ENCODE results near the gene CUL2.

Gene CUL2

DNA sequence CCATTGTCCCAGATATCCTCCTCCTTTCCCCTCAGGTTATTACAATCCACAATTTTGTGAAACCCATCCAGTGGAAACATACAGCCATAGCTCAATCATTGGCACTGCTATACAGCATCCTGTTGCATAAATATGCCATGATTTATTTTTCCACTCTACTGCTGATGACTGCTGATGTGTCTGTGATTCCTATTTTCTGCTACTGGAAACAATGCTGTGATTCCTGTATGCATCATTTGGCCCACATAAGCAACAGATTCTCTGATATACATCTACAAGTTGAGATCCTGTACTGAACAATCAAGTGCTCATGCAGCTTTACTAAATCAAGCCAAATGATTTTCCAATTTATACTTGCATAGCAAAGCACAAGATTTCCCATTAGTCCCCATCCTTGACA, 39.6 kb downstream of the CUL2 start:
- no peak for TF ChIP-seq FOXP2 (optimal IDR thresholded peaks at IDR 0.05; ENCODE audit: borderline replicate concordance, extremely low read depth, extremely low read length, insufficient read depth)
- no peak for TF ChIP-seq TAF1 (IDR thresholded peaks at IDR 0.05; ENCODE audit: borderline replicate concordance, insufficient read depth, low read length)
- no peak for TF ChIP-seq POLR2AphosphoS5 (IDR thresholded peaks at IDR 0.05; ENCODE audit: low read depth, low read length)
- no peak for TF ChIP-seq SIN3A (IDR thresholded peaks at IDR 0.05; ENCODE audit: borderline replicate concordance, insufficient read depth, low read length)
- TF ChIP-seq, protein P1, sequence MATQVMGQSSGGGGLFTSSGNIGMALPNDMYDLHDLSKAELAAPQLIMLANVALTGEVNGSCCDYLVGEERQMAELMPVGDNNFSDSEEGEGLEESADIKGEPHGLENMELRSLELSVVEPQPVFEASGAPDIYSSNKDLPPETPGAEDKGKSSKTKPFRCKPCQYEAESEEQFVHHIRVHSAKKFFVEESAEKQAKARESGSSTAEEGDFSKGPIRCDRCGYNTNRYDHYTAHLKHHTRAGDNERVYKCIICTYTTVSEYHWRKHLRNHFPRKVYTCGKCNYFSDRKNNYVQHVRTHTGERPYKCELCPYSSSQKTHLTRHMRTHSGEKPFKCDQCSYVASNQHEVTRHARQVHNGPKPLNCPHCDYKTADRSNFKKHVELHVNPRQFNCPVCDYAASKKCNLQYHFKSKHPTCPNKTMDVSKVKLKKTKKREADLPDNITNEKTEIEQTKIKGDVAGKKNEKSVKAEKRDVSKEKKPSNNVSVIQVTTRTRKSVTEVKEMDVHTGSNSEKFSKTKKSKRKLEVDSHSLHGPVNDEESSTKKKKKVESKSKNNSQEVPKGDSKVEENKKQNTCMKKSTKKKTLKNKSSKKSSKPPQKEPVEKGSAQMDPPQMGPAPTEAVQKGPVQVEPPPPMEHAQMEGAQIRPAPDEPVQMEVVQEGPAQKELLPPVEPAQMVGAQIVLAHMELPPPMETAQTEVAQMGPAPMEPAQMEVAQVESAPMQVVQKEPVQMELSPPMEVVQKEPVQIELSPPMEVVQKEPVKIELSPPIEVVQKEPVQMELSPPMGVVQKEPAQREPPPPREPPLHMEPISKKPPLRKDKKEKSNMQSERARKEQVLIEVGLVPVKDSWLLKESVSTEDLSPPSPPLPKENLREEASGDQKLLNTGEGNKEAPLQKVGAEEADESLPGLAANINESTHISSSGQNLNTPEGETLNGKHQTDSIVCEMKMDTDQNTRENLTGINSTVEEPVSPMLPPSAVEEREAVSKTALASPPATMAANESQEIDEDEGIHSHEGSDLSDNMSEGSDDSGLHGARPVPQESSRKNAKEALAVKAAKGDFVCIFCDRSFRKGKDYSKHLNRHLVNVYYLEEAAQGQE (IDR thresholded peaks at IDR 0.05; ENCODE audit: insufficient read depth in 1 of 2, low read depth in 2 of 2, low read length in 2 of 2): no peak

GRCh38 chr10:35046074-35046473, 44.1 kb downstream of the CUL2 start:
- TF ChIP-seq, protein P1 (IDR thresholded peaks at IDR 0.05; ENCODE audit: insufficient read depth in 1 of 2, low read depth in 2 of 2, low read length in 2 of 2): no peak
- TF ChIP-seq POLR2AphosphoS5 (IDR thresholded peaks at IDR 0.05; ENCODE audit: low read depth, low read length): no peak
- no peak for TF ChIP-seq TAF1 (IDR thresholded peaks at IDR 0.05; ENCODE audit: borderline replicate concordance, insufficient read depth, low read length)
- TF ChIP-seq FOXP2 (optimal IDR thresholded peaks at IDR 0.05; ENCODE audit: borderline replicate concordance, extremely low read depth, extremely low read length, insufficient read depth): no peak
- TF ChIP-seq SIN3A (IDR thresholded peaks at IDR 0.05; ENCODE audit: borderline replicate concordance, insufficient read depth, low read length): no peak

DNA sequence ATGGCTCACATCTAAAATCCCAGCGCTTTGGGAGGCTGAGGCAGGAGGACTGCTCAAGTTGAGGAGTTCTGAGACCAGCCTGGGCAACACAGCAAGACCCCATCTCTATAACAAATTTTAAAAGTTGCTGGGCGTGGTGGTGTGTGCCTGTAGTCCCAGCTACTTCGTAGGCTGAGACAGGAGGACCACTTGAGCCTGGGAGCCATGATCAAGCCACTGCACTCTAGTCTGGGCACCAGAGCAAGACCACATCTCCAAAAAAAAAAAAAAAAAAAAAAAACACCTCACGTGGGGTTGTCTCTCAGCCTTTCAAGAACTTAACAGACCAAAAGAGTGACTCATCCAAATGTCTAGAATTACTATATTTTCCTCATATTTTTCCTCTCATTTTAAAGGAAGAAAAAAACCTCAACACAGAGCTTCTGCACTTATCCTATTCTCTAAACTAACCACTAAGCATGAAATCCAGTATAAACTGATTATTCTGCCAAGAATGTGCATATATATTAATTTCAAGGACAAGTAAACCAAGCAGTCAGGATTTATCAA, 46.3 kb downstream of the CUL2 start:
- TF ChIP-seq POLR2AphosphoS5 (IDR thresholded peaks at IDR 0.05; ENCODE audit: low read depth, low read length): no peak
- TF ChIP-seq, protein P1 (IDR thresholded peaks at IDR 0.05; ENCODE audit: insufficient read depth in 1 of 2, low read depth in 2 of 2, low read length in 2 of 2): no peak
- no peak for TF ChIP-seq SIN3A (IDR thresholded peaks at IDR 0.05; ENCODE audit: borderline replicate concordance, insufficient read depth, low read length)
- TF ChIP-seq TAF1 (IDR thresholded peaks at IDR 0.05; ENCODE audit: borderline replicate concordance, insufficient read depth, low read length): no peak
- no peak for TF ChIP-seq FOXP2 (optimal IDR thresholded peaks at IDR 0.05; ENCODE audit: borderline replicate concordance, extremely low read depth, extremely low read length, insufficient read depth)

DNA sequence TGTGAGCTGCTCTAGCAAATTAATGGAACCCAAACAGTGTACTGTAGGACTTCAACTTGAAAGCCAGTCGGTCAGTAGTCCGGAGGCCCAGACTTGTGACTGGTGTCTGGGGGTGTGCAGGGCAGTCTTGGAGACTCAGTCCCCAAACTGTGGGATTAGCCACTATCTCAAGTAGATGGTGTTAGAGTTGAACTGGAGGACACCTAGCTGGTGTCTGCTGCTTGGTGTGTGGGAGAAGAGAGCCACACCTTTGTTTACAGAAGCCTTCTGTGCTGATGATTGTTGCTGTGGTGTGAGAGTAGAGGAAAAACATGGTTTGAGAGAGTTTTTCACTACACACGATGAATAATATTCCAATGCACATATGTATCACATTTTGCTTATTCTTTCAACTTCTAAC, 47.4 kb downstream of the CUL2 start:
- TF ChIP-seq POLR2AphosphoS5 (IDR thresholded peaks at IDR 0.05; ENCODE audit: low read depth, low read length): no peak
- TF ChIP-seq FOXP2 (optimal IDR thresholded peaks at IDR 0.05; ENCODE audit: borderline replicate concordance, extremely low read depth, extremely low read length, insufficient read depth): no peak
- TF ChIP-seq, protein P1 (IDR thresholded peaks at IDR 0.05; ENCODE audit: insufficient read depth in 1 of 2, low read depth in 2 of 2, low read length in 2 of 2): no peak
- no peak for TF ChIP-seq TAF1 (IDR thresholded peaks at IDR 0.05; ENCODE audit: borderline replicate concordance, insufficient read depth, low read length)
- no peak for TF ChIP-seq SIN3A (IDR thresholded peaks at IDR 0.05; ENCODE audit: borderline replicate concordance, insufficient read depth, low read length)

DNA sequence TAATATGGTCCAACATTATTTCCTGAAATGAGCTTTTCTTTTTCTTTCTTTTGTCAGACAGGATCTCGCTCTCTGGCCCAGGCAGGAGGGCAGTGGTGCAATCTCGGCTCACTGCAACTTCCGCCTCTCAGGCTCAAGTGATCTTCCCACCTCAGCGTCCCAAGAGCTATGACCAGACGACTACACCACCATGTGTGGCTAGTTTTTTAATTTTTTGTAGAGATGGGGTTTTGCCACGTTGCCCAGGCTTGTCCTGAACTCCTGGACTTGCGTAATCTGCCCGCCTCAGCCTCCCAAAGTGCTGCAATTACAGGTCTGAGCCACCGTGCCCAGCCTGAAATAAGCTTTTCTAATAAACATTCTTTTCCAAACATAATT, 48.6 kb downstream of the CUL2 start:
- TF ChIP-seq, protein P1 (IDR thresholded peaks at IDR 0.05; ENCODE audit: insufficient read depth in 1 of 2, low read depth in 2 of 2, low read length in 2 of 2): no peak
- TF ChIP-seq FOXP2 (optimal IDR thresholded peaks at IDR 0.05; ENCODE audit: borderline replicate concordance, extremely low read depth, extremely low read length, insufficient read depth) (no peak), SIN3A (IDR thresholded peaks at IDR 0.05; ENCODE audit: borderline replicate concordance, insufficient read depth, low read length) (no peak), POLR2AphosphoS5 (IDR thresholded peaks at IDR 0.05; ENCODE audit: low read depth, low read length) (no peak), TAF1 (IDR thresholded peaks at IDR 0.05; ENCODE audit: borderline replicate concordance, insufficient read depth, low read length) (no peak)
